Iris pigment epithelial cell (primary cell): Measurements from ENCODE around the gene RYR2.
A peak's percentile ranks its signal among the peaks of the same experiment; 100 is the strongest.
"Not testable (repeated sequence)": the region's sequence is repeated elsewhere in the genome, so short reads cannot be mapped to it uniquely, and the experiment has no call there.

Source experiments
- DNase-seq: peaks from one replicate; pipeline ENCODE4 v3.0.0-alpha.2; 2011; ENCODE audit warnings: low read depth

Gene RYR2

DNA sequence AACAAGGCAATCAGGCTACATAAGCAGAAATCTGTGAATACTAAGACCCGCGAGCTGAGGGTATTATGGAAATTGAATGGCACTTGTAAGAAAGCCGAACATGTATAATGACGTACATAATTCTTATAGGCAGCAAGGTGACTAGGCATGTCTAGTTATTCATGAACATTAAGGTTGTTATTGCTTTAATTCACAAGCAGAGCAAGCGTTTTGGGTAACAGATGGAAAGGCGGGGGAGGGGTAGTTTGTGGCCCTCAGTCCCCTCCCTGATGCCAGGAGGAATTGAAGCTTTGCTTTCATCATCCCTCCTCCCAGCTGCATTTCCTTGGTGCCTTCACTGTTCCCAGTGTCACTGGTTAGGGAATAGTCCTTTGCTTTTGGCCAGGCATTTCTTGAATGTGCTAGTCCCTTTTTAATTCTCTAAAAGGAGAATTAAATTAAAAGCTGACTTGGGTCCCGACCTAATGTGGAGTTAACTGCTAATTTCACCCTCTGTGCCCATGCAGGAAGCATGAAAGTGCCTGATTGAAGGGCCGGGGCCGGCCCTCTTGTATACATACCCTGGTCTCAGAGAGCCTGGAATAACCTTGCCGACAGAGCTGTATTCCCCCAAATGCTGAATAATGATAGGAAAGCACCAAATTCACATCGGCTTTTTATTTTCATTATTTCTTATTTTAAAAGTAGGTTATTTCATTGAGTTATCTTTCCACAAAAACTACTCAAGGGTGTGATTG lies 42.5 kb downstream of the RYR2 start:
- no peak for DNase-seq

DNA sequence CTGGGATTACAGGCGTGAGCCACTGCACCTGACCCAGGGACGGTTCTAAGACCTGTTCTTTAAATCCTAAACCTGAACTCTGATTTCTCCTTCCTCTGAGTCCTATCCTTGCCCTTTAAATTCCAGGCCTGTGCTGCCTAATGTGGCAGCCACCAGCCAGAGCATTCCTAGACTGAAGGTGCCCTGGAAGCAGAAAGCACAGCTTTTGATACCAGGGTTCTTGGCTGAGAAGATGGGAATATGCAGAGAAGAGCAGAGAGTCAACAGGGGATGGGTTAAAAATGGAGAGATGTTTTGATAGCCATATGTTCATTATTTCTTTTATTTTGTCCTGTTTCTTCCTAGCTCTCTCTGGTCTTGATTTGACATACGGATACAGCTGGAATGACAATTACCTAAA lies 49.7 kb downstream of the RYR2 start:
- DNase-seq: no peak

- no peak for DNase-seq
Observed at GRCh38 chr1:237093691-237094090, 51.7 kb downstream of the RYR2 start.

- DNase-seq: no peak
Observed at GRCh38 chr1:237098541-237098940, 56.6 kb downstream of the RYR2 start.

- no peak for DNase-seq
Observed at GRCh38 chr1:237103021-237103420, 61.0 kb downstream of the RYR2 start.

DNA sequence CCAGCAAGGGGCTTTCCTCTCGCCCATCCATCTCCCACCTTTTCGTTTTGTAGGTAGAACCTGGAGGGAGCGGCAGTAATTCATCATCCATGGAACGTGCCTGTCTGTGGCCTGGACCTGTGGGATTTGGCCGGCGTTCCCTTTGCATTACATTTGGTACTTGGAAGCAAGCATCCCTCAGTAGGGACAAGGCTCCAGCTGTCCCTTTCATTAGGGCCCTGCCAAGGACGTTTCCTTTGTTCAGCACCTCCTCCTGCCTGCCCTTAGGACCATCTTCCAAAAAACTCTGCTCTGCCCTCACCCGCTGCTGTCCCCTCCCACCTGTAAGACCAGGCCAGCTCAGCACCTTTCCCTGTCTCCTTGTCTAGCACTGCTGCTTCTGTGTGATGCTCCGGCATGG lies 62.1 kb downstream of the RYR2 start:
- no peak for DNase-seq

DNA sequence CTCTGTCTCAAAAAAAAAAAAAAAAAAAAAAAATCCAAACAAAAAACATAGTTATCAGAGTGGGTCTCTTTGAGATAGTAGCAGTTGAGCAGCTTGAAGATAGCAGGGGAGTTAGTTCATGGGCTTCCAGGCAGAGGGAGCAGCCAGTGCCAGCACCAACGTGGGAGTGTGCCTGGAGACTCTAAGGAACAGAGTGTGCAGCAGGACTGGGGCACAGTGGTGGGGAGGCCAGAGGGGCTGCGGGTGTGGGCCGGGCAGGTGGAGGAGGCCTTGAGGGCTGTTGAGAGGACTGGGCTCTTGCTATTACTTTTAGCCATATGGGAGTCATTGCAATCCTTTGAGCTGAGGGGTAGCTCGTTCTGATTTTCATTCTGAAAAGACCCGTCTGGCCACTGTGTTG lies 63.8 kb downstream of the RYR2 start:
- DNase-seq: no peak

DNA sequence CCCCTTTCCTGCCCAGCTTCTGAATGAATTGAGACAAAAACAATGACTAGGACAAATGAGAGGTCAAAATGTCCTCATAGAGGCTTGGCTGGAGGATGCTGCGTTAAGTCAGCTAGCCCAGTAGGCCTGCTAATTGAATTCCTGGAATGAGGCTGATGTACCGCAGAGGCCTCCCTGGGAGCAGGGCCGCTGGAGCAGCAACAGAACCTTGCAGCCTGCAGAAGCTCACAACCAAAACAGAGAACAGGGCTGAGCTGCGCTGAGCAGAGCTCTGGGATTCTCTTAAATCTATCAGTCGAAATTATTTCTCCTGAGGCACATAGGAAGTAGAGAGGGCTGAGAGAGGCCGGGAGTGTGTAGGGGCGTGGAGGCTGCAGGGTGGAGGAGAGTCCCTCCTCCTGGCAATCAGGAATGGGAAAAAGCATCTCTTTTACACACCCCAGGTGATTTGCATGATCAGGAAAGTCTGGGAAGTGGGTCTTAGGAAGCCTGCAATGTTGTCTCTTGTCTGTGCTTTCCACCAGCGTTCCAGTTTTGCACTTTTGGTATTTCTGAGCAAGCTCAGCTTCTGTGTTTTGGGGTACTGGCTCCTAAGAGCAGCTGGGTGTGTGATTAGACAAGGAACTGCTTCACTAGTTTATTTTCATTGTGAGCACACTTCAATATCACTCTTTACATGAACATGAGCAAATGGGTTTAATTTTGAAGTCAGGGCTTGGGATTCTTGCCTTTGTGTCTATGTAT lies 66.5 kb downstream of the RYR2 start:
- DNase-seq: no peak

- no peak for DNase-seq
Observed at GRCh38 chr1:237111807-237112206, 69.8 kb downstream of the RYR2 start.

DNA sequence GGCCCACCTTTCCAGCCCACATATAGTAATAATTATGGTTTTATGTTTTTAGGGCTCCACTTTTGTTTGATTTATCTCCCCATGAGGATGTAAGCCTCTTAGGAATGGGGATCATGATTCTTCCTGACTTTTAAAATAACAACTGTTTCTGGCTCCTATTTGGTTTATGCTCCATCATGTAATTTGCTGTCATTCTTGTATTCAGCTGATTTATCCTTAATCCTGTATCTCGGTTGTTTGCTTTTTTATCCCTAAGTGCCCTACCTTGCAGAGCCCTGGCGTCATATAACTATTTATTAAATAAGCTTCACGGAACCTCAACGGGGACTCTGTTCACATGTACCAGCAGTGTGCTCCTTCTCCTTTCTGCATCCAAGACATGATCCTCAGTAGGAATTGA lies 70.7 kb downstream of the RYR2 start:
- DNase-seq: no peak

DNA sequence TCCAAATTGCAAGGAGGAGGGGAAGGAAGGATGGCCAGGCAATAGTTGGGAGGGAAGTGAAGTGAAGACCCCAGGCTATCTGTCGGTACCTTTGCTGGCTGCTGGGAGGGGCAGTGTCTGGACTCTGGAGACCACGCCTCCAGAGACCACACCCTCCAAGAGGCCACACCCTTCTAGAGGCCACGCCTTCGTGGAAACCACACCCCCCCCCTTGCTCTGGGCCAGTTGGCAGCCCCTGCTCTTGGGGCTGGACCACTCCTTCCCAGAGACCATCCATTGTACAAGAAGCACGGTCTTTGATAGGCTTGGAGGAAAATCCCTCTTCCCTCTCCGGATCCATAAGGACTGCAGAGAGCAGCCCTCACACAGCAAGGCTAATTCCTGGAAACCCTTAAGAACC lies 73.1 kb downstream of the RYR2 start:
- no peak for DNase-seq

DNA sequence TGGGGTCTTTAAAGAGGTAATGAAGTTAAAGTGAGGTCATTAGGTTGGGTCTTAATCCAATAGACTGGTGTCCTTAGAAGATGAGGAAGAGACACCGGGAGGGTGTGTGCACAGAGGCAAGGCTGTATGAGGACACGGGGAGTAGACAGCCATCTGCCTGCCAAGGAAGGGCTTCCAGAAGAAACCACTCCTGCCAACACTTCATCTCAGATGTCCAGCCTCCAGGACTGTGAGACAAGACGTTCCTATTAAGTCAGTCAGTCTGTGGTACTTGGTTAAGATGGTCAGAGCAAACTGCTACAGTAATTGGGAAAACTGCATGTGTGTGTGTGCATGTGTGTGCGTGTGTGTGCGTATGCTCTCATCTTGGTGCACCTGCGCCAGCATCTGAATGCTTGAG lies 77.1 kb downstream of the RYR2 start:
- DNase-seq: no peak

GRCh38 chr1:237120683-237121082 lies 78.7 kb downstream of the RYR2 start:
- no peak for DNase-seq

DNA sequence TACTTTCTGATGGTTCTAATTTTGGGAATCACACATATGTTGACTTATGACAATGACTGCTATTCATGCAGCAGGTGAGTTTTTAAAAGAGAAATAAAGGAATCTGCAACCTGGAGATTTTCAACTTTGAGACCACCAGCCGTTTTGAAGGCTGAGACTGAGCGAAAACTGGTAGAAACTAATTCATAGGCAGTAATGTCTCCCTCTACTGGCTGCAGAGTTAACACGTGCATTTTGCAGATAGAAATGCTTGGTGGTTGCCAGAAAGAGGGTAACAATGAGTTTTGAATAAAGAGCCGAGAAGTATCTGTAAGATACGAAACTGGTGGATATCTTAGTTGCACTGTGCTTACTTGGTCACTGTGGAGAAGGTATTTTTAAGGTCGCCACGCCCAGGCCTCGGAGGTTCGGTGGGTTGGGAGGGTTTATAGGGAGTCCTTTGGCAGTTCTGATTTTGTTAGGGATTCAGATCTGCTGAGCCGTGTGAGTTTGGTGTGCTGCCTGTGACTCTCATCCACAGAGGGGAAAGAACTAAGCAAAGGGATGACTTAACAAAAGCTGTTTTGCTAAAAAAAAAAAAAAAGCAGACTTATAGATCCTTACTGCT lies 83.0 kb downstream of the RYR2 start:
- peak; percentile 2 for DNase-seq

- no peak for DNase-seq
Observed at GRCh38 chr1:237126180-237126579, 84.2 kb downstream of the RYR2 start.

DNA sequence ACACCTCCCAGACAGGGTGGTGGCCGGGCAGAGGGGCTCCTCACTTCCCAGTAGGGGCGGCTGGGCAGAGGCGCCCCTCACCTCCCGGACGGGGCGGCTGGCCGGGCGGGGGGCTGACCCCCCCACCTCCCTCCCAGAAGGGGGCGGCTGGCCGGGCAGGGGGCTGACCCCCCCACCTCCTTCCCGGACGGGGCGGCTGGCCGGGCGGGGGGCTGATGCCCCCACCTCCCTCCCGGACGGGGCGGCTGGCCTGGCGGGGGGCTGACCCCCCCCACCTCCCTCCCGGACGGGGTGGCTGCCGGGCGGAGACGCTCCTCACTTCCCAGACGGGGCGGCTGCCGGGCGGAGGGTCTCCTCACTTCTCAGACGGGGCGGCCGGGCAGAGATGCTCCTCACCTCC lies 85.3 kb downstream of the RYR2 start:
- not testable (repeated sequence) for DNase-seq

- peak; percentile 2 for DNase-seq
Observed at GRCh38 chr1:237133921-237134320, 91.9 kb downstream of the RYR2 start.

GRCh38 chr1:237134929-237135328 lies 92.9 kb downstream of the RYR2 start:
- DNase-seq: no peak

DNA sequence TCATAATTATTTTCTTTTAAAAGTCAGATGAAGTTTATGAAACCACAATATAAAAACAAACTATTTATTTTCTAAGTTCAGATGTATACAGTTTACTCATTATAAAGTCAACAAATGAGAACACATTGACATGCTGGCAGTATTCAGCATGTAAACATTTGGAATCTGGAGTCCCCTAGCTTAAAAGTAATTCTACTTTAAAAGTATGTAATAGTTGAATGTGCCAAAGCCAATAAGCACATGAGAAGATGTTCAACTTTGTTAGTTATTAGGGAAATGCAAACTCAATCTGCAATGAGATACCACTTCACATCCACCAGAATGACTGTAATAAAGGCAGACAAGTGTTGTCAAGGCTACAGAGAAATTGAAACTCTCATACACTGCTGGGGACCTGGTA lies 96.6 kb downstream of the RYR2 start:
- DNase-seq: no peak

DNA sequence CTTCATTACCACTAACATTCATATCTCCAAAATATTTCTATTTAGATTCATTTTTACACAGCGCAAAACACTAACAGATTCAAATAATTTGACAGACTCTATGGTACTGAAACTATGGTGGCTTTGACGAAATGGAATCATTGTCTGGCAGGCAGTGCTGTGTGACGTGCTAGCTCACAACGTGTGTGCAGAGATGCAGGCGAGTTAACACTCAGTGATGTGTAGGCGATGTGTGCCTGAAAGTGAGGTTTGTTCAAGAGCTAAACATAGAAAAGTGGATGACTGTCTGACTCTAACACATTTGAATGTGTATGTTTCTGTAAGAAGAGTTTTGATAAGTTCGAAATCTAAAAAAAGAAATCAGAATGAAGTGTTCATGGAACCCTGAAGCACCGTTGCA lies 97.7 kb downstream of the RYR2 start:
- no peak for DNase-seq

DNA sequence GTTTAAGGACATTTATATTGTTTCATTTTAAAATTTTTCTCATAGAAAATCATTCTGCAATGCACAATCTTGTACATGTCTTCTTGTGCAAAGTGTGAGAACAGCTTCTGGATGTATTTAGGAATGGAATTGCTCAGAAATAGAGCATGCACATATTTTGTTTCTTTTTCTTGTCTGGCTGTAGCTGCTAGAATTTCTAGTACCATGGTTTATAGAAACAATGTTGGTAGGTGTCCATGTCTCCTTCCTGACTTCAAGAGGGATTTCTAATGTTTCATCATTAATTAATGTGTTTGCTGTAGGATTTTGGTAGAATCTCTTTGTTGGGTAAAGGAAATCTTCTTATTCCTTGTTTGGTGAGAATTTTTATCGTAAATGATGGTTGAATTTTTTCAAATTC lies 99.0 kb downstream of the RYR2 start:
- no peak for DNase-seq

DNA sequence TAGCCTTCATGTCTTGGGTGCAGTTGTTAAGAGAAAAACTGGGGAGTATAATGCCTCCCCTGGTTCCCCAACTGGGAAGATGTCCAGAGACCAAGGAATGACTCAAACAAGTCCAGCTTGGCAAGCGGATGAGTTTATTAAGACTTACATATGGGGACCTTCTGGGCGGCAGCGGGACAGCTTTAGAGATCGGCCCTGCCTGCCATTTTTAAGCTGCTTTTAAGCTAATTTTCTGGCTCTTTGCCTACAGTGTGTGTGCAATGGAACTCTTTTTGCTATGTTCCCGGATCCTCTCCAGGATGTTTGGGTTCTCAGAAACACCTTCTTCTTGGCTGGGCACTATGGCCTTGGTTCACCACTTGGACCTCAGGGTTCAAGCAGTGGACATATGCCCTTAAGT lies 99.5 kb downstream of the RYR2 start:
- no peak for DNase-seq

DNA sequence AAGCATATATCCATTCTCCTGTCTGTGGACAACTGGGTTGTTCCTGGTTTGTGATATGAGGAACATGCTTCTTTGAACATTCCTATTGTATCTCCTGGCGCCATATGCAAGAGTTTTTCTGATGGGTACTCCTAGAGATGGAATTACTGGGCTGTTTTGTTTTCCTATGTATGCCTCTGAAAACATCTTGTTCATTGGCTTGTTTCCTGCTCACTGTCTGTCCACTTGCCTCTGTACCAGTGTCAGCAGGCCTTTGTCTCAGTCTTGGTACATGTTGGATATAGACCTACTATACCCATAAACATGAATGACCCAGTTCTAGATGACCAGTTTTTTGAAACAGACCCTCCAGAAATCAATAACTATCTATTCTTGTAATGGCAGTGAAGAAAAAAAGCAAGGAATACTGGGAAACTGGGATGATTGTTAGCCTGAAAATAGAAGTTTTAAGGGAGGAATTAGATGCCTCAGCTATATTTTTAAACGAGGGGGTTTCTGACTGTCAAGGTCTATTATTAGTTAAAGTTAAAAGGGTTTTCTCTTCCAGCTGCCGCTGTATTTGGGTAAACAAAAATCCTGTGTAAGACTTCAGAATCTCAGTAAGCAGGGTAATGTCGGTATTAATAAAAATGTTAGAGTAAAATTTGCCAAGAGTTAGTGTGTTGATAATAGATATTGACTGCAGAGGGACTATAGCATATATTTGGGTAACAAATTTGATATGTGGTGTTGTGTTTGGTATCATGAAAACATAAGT lies 103.6 kb downstream of the RYR2 start:
- no peak for DNase-seq
